HepG2 (cell line): Measurements from ENCODE around the gene PRMT5. TPM values are rescaled to one million over a fixed set of nuclear protein-coding genes. Genes with fewer than 3 reads are reported as not detected.

Experiments used
- CENPBD1 ChIP-seq: sonication (generic); formaldehyde crosslinking; IDR thresholded peaks from 2 replicates; pipeline ENCODE4 v1.8.0; 2022; ENCODE audit warnings: missing genetic modification reagents, low read depth, mild to moderate bottlenecking, borderline replicate concordance
- DPF2 ChIP-seq: sonication (generic); formaldehyde crosslinking; IDR thresholded peaks from 2 replicates; pipeline ENCODE4 v1.4.0; 2020; ENCODE audit warnings: mild to moderate bottlenecking, low read depth, missing genetic modification reagents, borderline replicate concordance
- ESRRA ChIP-seq: sonication (generic); formaldehyde crosslinking; IDR thresholded peaks from 2 replicates; pipeline ENCODE4 v1.5.1; 2020; ENCODE audit warnings: mild to moderate bottlenecking, low read depth, missing genetic modification reagents
- HNRNPL ChIP-seq: fragments of 200-400 bp; formaldehyde crosslinking; IDR thresholded peaks from 2 replicates; pipeline ENCODE4 v1.6.1; 2017; ENCODE audit warnings: mild to moderate bottlenecking, low read depth, low read length
- KAT8 ChIP-seq: IDR thresholded peaks from 2 replicates; pipeline ENCODE4 v1.6.1; 2016; ENCODE audit warnings: missing genetic modification reagents, missing compliant biosample characterization
- NR2F2 ChIP-seq: IDR thresholded peaks from 2 replicates; pipeline ENCODE4 v1.6.1; 2012; ENCODE audit warnings: low read depth, inconsistent platforms, borderline replicate concordance
- POGK ChIP-seq: sonication (generic); formaldehyde crosslinking; conservative IDR thresholded peaks from 2 replicates; pipeline ENCODE4 v1.8.0; 2022; ENCODE audit warnings: mild to moderate bottlenecking, moderate library complexity, missing genetic modification reagents
- RXRB ChIP-seq: IDR thresholded peaks from 2 replicates; pipeline ENCODE4 v1.6.1; 2016; ENCODE audit warnings: borderline replicate concordance, missing genetic modification reagents, missing compliant biosample characterization
- SSRP1 ChIP-seq: IDR thresholded peaks from 2 replicates; pipeline ENCODE4 v1.6.1; 2016; ENCODE audit warnings: control low read depth
- SUZ12 ChIP-seq: fragments of 150-350 bp; IDR thresholded peaks from 2 replicates; pipeline ENCODE4 v1.6.1; 2014; ENCODE audit warnings: low read depth, low read length
- TFAP4 ChIP-seq: sonication (generic); IDR thresholded peaks from 2 replicates; pipeline ENCODE4 v1.6.1; 2016; ENCODE audit warnings: low read depth, borderline replicate concordance
- TP53 ChIP-seq: sonication (generic); formaldehyde crosslinking; conservative IDR thresholded peaks from 2 replicates; pipeline ENCODE4 v1.4.0; 2020; ENCODE audit warnings: missing genetic modification reagents
- U2AF1 ChIP-seq: fragments of 200-400 bp; formaldehyde crosslinking; optimal IDR thresholded peaks from 2 replicates; pipeline ENCODE3; 2017; ENCODE audit warnings: mild to moderate bottlenecking, low read depth, low read length
- ZNF318 ChIP-seq: sonication (generic); formaldehyde crosslinking; IDR thresholded peaks from 2 replicates; pipeline ENCODE4 v1.4.0; 2020; ENCODE audit warnings: mild to moderate bottlenecking, missing genetic modification reagents
- ZNF33B ChIP-seq: sonication (generic); formaldehyde crosslinking; IDR thresholded peaks from 2 replicates; pipeline ENCODE4 v1.5.1; 2020; ENCODE audit warnings: mild to moderate bottlenecking, missing genetic modification reagents
- ZNF83 ChIP-seq: sonication (generic); formaldehyde crosslinking; IDR thresholded peaks from 2 replicates; pipeline ENCODE4 v1.4.0; 2020; ENCODE audit warnings: missing genetic modification reagents, mild to moderate bottlenecking, borderline replicate concordance
- polyA plus RNA-seq, 8 experiments: library from polyadenylated mRNA; depleted of rRNA in 3 of 8; stranded (reverse) in 7 of 8; unstranded in 1 of 8; fragments of >200 nt; fragmentation: Illumina TruSeq in 4 of 8; extraction: Trizol in 4 of 8; gene quantifications; 2 replicates each; pipeline versions ENCODE4 v1.2.1 to v1.2.3, GENCODE V29; 2011 to 2016; ENCODE audit warnings: low read depth in 4 of 8, missing spikeins in 1 of 8, mixed read lengths in 1 of 8; ENCODE audit not compliant: insufficient read depth in 1 of 8
- total RNA-seq, 5 experiments: library from RNA; depleted of rRNA; stranded (reverse); fragments of >200 nt; fragmentation: Illumina TruSeq; extraction: Trizol; gene quantifications; 2 replicates each; pipeline ENCODE4 v1.2.3, GENCODE V29; 2016; ENCODE audit warnings: low read depth in 1 of 5

Gene PRMT5
- total and polyA plus RNA-seq, 2 of the 13 experiments (the other 11 are each of a cell fraction or from before 2014, with no cell fraction given): 210 to 354 TPM

- TF ChIP-seq POGK (CRISPR knock-in tag) (peak; percentile 99), ZNF318 (CRISPR knock-in tag) (peak; percentile 98), ESRRA (CRISPR knock-in tag) (peak; percentile 72; the same call in 1 of the 2 replicates), HNRNPL (0 out of 2 replicates have a peak, but pooled peaks have one; percentile 61), ZNF83 (peak; percentile 81; the same call in 1 of the 2 replicates), ZNF33B (CRISPR knock-in tag) (peak; percentile 98), RXRB (CRISPR knock-in tag) (peak; percentile 97), NR2F2 (no peak), U2AF1 (peak; percentile 98), CENPBD1 (CRISPR knock-in tag) (no peak; the same call in 1 of the 2 replicates), KAT8 (CRISPR knock-in tag) (peak; percentile 96), SUZ12 (peak; percentile 37; the same call in 1 of the 2 replicates), DPF2 (no peak; the same call in 1 of the 2 replicates), SSRP1 (peak; percentile 99), TP53 (CRISPR knock-in tag) (peak; percentile 97), TFAP4 (no peak)
Measured at GRCh38 chr14:22929104-22929960, at the start of gene PRMT5 (continued).
